A673 (cell line): ENCODE results near the gene PCARE.

Source experiments
- CTCF ChIP-seq: fragments of 300-800, 200-600 bp; sonication (generic); conservative IDR thresholded peaks from 2 replicates; pipeline ENCODE4 v1.5.1; 2017; ENCODE audit warnings: low read depth, mild to moderate bottlenecking, antibody characterized with exemption, low read length, moderate library complexity, mixed read lengths
- EZH2 ChIP-seq: fragments of 200-600 bp; sonication (generic); IDR thresholded peaks from 2 replicates; pipeline ENCODE4 v1.6.1; 2017; ENCODE audit warnings: borderline replicate concordance, low read depth, mild to moderate bottlenecking, mixed read lengths, antibody characterized with exemption, low read length; ENCODE audit not compliant: poor library complexity, severe bottlenecking

GRCh38 chr2:29079887-29080286 is 5.6 kb upstream of the PCARE start:
- TF ChIP-seq CTCF (no peak), EZH2 (no peak)
